SJSA1 (cell line): ENCODE results near the gene TMEM184A. TPM values are rescaled to one million over a fixed set of nuclear protein-coding genes. Genes with fewer than 3 reads are reported as not detected.

ENCODE experiments used
- DNase-seq, 2 experiments: peaks; one replicate each; pipeline ENCODE4 v3.0.0-alpha.2; 2015 to 2020; ENCODE audit warnings: low spot score in 2 of 2, low read depth in 1 of 2
- H3K27ac ChIP-seq: fragments of 250-450 bp; sonication (Bioruptor Pico); 2 replicates; pipeline ENCODE4 v1.5.1; 2020; ENCODE audit warnings: mild to moderate bottlenecking, moderate library complexity
- H3K27me3 ChIP-seq: fragments of 250-450 bp; sonication (Bioruptor Pico); replicated peaks from 2 replicates; pipeline ENCODE4 v1.5.1; 2020; ENCODE audit warnings: mild to moderate bottlenecking, moderate library complexity
- H3K36me3 ChIP-seq: fragments of 250-450 bp; sonication (Bioruptor Pico); 2 replicates; pipeline ENCODE4 v1.5.1; 2020; ENCODE audit warnings: mild to moderate bottlenecking
- H3K4me1 ChIP-seq: fragments of 250-450 bp; sonication (Bioruptor Pico); replicated peaks from 2 replicates; pipeline ENCODE4 v1.6.1; 2021; ENCODE audit warnings: mild to moderate bottlenecking
- H3K4me3 ChIP-seq: fragments of 250-450 bp; sonication (Bioruptor Pico); 2 replicates; pipeline ENCODE4 v1.5.1; 2020; ENCODE audit warnings: mild to moderate bottlenecking
- H3K9me3 ChIP-seq: fragments of 250-450 bp; sonication (Bioruptor Pico); replicated peaks from 2 replicates; pipeline ENCODE4 v1.5.1; 2020; ENCODE audit warnings: mild to moderate bottlenecking
- total RNA-seq: library from RNA; depleted of rRNA; stranded (reverse); fragments of >200 nt; shearing (Covaris generic); gene quantifications from 2 replicates; pipeline ENCODE4 v1.2.3, GENCODE V29; 2014; rRNA removed

Gene TMEM184A
- total RNA-seq, result 1.8 and 3.2 TPM in 2 replicates

DNA sequence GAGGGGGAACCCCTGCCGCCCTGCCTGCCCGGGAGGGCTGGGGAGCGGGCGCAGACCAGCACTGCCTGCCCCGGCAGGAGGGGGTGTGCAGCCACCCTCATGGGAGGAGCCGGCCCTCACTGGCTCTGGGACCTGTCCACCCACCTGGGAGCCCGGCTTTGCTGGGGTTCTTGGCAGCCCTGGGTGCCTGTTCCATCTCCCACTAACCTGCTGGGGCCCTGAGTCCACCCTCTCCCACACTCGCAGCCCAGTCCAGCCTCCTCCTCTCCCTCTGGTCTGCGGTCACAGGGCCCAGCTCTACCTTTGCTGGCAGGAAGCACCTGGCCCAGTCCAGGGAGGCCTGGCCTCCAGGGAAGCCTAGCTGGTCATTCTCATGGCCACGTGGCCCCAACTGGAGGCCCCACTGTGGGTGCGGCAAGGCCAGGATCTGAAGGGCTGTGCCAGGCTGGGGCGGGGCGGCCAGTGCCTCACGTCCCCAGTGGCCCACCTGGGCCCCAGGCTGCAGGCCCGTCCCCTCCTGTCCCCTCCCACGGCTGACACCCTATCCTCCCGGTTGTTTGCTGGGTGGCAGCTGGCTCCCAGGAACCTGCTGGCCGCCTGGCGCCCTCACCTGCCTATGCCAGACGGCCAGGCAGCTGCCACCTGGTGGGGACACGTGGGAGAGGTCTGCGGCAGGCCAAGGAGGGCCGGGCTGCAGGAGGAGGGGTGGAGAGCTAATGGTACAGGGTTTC lies at the start of gene TMEM184A:
Gene TMEM184A, minus strand, starts transcription at position 393 of the 731 bp plus-strand sequence. CDS start 721 bp downstream, outside the sequence.
- Histone ChIP-seq H3K4me3 (peak within 1 kb of the TSS; percentile 28), H3K27me3 (no peaks in the 10 kb centered on the region)

DNA sequence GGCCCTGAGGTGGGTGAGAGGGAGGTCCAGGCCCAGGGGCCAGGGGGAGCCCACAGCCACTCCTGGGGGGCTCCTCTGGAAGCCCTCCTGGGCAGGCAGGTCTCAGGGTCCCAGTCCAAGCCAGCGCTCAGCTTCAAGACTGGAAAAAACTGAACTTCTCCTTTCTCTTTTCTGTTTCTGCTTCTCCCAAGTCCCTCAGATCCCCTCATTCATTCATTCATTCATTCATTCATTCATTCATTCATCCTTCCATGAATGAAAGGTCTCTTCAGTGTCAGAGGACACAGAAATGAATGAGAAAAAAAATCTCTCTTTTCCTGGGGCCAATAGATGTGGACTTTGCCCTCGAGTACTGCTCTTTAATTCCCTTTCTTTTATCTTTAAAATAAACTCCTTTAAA lies 48.4 kb upstream of the TMEM184A start:
- Histone ChIP-seq H3K27me3 (peaks cover 18% of the 10 kb centered on the region; the same call in 1 of the 2 replicates), H3K4me1 (no peaks in the 10 kb centered on the region), H3K27ac (no peak overlapping the region), H3K4me3 (no peak overlapping the region), H3K36me3 (no peaks in the 10 kb centered on the region), H3K9me3 (no peaks in the 10 kb centered on the region)
- DNase-seq, result no peak

More for the DNA sequence above, at the start of gene TMEM184A:
- no peak for DNase-seq
- H3K36me3 ChIP-seq, result no peaks in the 10 kb centered on the region
- no peaks in the 10 kb centered on the region for H3K9me3 ChIP-seq
- H3K27ac ChIP-seq, result peak within 1 kb of the TSS; percentile 45
- peaks cover 24% of the 10 kb centered on the region for H3K4me1 ChIP-seq

DNA sequence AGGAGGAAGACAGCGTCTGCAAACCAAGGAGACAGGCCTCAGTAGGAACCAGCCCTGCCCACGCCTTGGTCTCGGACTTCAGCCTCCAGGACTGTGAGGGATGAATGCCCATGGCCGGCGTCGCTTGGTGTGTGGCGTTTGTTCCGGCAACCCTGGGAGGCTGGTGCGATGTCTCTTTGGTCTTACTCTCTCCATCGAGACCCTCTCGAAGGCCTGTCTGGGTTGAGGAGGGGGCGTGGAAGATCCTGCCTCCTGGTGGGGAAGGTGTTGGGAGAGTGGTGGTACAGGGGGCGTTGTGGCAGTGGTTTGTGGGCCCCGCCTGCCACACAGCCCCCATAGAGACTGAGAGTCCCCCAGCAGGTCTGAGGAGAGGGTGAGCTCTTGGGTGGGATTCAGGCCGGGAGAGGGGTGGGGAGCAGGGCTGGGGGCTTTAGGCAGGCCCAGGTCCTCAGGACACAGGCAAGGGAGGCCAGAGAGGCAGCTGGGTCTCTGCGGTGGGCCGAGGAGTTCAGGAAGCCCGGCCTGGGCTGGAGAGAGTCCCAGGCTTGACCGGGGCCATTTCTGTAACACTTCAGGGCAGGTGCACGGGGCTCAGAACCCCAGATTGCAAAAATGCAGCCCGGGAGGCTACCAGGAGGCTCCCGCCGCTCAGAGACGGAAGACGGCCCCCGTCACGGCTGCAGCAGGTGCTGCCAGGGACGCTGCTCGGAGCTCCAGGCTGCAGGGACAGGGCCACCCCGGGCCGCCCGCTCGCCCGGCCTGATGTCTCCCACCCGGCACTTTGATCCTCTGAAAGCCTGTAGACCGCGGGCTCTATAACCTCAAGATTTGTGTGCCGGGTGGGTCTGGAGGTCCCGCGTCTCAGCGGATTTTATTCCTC lies 47.6 kb upstream of the TMEM184A start:
- DNase-seq, result no peak

DNA sequence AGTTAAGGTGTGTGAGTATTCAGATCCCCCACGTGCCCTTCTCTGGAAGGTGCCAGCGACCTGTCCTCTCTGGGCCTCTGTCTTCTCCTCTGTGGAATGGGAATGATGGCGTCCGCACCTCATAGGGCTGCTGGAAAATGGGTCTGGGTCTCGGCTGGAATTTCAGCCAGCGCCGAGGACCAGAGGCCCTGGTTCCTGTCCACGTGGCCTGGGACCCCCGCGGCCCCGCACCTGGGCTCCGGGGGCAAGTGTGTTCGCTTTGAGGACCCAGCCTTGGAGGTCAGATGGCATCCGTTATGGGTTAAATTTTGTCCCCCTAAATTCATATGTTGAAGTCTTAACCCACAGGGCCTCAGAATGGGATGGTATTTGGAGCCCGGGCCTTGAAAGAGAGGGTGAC lies 46.4 kb upstream of the TMEM184A start:
- H3K4me3 ChIP-seq, result no peak overlapping the region
- no peaks in the 10 kb centered on the region for H3K4me1 ChIP-seq
- no peaks in the 10 kb centered on the region for H3K9me3 ChIP-seq
- DNase-seq, result no peak
- peaks cover 19% of the 10 kb centered on the region; the same call in 1 of the 2 replicates for H3K27me3 ChIP-seq
- no peaks in the 10 kb centered on the region for H3K36me3 ChIP-seq
- no peak overlapping the region for H3K27ac ChIP-seq

More for the DNA sequence above, 47.6 kb upstream of the TMEM184A start:
- Histone ChIP-seq H3K9me3 (no peaks in the 10 kb centered on the region), H3K27ac (no peak overlapping the region), H3K27me3 (peaks cover 18% of the 10 kb centered on the region; the same call in 1 of the 2 replicates), H3K36me3 (no peaks in the 10 kb centered on the region), H3K4me3 (no peak overlapping the region), H3K4me1 (no peaks in the 10 kb centered on the region)

DNA sequence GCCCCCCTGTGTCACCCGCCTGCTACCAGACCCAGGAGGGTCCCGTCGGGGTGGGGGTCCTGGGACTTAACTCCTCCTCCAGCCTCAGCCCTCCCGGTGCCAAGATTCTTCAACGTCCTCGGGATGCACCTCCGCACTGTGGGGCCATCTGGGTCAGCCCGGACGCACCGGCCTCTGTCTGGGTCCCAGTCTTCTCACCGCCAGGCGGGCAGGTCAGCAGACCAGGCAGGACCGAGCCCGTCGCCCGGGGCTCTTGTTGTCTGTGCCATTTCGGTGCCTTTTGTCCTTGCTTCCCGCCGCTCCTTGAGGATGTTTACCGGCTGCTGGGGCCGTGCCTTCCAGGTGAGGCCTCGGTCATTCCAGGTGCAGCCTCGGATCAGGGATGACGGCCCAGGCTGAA lies 46.0 kb upstream of the TMEM184A start:
- Histone ChIP-seq H3K4me1 (no peaks in the 10 kb centered on the region), H3K9me3 (no peaks in the 10 kb centered on the region), H3K4me3 (no peak overlapping the region), H3K27me3 (peaks cover 23% of the 10 kb centered on the region; the same call in 1 of the 2 replicates), H3K27ac (no peak overlapping the region), H3K36me3 (no peaks in the 10 kb centered on the region)
- no peak for DNase-seq

DNA sequence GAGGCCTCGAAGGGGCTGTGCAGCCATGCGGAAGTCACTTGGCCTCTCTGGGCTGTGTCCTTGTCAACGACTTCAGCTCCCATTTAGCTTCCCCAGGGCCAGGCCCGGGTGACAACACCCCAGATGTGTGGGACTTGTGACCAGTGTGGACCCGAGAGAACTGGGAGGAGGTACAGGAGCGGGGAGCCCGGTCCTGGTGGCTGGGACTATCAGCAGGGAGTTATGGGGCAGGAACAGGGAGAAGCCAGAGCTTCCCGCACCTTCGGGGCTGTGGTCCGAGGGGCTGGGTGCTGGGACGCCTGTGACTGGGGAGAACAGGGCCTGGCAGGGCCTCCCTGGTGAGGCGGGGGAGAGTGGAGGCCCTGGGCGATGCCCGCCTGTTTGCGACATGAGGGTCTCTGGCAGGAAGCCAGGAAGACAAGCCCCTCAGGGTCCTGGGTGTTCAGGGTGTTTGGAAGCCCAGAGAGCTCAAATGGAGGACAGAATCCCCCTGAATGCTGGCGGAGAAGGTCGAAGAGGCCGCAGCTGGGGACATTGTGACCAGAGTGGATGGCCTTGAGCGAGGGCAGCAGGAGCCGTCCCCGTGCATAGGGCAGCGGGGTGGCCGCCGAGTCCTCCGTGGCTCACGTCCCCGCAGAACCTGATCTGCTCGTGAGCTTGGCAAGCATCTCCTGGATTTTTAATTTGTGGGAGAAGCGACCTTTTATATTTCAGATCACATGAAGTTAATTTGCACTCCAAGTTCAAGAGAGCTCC lies 43.8 kb upstream of the TMEM184A start:
- no peaks in the 10 kb centered on the region for H3K36me3 ChIP-seq
- no peak overlapping the region for H3K4me3 ChIP-seq
- H3K9me3 ChIP-seq, result no peaks in the 10 kb centered on the region
- H3K27ac ChIP-seq, result no peak overlapping the region
- no peaks in the 10 kb centered on the region for H3K4me1 ChIP-seq
- DNase-seq, result no peak
- peaks cover 26% of the 10 kb centered on the region; the same call in 1 of the 2 replicates for H3K27me3 ChIP-seq

DNA sequence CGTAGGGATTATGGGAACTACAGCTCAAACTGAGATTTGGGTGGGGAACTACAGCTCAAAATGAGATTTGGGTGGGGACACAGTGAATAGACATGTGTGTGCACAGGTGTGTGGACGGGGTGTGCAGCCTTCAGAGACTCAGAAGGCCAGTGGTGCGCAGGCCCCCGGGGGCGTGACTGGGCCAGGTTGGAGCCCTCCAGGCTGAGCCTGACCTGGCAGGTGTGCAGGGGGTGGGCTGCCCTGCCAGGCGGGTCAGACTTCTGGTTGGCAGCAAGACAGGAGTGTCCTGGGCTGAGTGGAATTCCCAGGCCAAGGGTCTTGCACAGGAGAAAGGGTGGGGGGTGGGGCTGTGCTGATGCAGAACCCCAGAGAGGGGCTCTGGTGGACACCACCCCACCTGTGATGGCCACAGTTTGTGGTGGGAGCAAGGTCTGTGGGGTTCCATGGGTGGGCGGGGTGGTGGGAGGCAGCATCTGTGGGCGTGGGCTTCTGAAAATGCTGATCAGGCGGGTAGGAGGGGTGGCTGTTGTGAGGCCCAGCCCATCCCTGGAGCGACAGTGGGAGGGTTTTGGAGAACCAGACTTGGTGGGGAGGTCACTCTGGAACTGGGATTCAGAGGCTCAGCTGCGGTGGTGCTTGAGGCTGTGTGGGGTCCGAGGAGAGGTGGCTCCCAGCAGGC lies 43.1 kb upstream of the TMEM184A start:
- Histone ChIP-seq H3K4me3 (no peak overlapping the region), H3K27ac (no peak overlapping the region), H3K4me1 (no peaks in the 10 kb centered on the region), H3K9me3 (no peaks in the 10 kb centered on the region), H3K36me3 (no peaks in the 10 kb centered on the region), H3K27me3 (peaks cover 22% of the 10 kb centered on the region; the same call in 1 of the 2 replicates)
- no peak for DNase-seq

DNA sequence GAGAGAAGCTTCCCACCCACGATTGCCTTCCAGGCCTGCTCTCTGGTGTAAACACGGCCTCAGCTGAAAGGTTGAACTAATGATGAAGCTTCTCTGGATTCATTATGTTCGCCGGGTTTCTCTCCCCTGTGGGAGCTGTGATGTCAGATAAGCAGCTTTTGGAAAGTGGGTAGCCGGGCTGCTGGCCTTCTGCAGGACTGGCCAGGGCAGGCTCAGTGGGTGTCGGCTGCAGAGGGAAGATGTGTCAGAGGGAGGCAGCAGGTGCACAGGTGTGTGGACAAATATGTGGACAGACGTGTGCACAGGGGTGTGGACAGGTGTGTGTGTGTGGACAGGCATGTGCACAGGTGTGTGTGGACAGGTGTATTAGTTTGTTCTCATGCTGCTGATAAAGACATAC lies 42.3 kb upstream of the TMEM184A start:
- no peak overlapping the region for H3K4me3 ChIP-seq
- DNase-seq, result no peak
- no peak overlapping the region for H3K27ac ChIP-seq
- H3K9me3 ChIP-seq, result no peaks in the 10 kb centered on the region
- H3K36me3 ChIP-seq, result no peaks in the 10 kb centered on the region
- peaks cover 17% of the 10 kb centered on the region; the same call in 1 of the 2 replicates for H3K27me3 ChIP-seq
- no peaks in the 10 kb centered on the region for H3K4me1 ChIP-seq

DNA sequence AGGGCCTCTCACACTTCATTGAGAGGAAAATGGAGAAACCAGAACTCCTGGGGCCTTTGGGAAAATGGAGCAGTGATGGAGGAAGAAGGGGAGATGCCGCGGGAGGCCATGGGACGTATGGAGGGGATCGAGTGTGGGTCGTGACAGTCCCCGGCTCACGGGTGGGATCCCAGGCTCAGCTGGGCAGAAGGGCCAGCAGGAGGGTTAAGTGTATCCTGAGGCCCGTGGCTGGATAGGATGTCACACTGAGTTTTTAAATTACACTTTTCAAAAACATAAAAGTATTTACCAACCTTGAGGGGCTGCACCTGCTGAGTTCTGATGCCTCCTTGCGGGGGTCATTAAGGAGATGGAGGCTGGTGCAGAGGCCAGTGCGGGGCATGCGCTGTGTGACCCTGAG lies 41.8 kb upstream of the TMEM184A start:
- DNase-seq, result no peak

DNA sequence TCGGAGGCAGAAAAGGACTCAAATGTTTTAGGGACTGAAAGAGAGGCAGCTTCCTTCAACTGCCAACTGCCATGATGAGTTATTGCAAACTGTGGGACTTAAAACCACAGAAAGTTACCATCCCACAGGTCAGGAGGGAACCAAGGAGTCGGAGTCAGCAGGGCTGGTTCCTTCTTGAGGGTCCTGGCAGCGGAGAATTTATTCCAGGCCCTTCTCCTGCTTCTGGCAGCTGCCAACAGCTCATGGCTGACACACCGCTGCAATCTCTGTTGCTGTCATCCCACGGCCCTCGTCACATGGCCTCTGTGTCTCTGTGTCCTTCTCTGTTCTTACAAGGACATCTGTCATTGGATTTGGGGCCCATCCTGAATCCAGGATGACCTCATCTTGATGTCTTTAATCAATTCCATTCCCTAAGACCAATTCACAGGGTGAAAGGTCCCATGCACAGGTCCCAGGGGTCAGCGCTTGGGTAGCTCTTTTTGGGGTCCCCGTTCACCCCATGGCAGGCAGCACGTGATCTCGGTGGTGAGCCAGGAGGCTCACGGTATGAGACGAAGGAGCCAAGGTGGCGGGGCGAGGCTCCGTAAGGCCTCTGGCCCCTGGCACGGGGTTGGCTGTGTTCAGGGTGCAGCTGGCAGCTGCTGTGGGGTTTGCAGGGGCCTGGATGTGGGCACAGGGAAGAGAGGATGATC lies 41.2 kb upstream of the TMEM184A start:
- Histone ChIP-seq H3K9me3 (no peaks in the 10 kb centered on the region), H3K36me3 (no peaks in the 10 kb centered on the region), H3K4me1 (no peaks in the 10 kb centered on the region), H3K27ac (no peak overlapping the region), H3K4me3 (no peak overlapping the region), H3K27me3 (peaks cover 20% of the 10 kb centered on the region)
- DNase-seq, result no peak

More for the DNA sequence above, 41.8 kb upstream of the TMEM184A start:
- no peak overlapping the region for H3K4me3 ChIP-seq
- peaks cover 17% of the 10 kb centered on the region; the same call in 1 of the 2 replicates for H3K27me3 ChIP-seq
- H3K36me3 ChIP-seq, result no peaks in the 10 kb centered on the region
- H3K4me1 ChIP-seq, result no peaks in the 10 kb centered on the region
- no peaks in the 10 kb centered on the region for H3K9me3 ChIP-seq
- H3K27ac ChIP-seq, result no peak overlapping the region

DNA sequence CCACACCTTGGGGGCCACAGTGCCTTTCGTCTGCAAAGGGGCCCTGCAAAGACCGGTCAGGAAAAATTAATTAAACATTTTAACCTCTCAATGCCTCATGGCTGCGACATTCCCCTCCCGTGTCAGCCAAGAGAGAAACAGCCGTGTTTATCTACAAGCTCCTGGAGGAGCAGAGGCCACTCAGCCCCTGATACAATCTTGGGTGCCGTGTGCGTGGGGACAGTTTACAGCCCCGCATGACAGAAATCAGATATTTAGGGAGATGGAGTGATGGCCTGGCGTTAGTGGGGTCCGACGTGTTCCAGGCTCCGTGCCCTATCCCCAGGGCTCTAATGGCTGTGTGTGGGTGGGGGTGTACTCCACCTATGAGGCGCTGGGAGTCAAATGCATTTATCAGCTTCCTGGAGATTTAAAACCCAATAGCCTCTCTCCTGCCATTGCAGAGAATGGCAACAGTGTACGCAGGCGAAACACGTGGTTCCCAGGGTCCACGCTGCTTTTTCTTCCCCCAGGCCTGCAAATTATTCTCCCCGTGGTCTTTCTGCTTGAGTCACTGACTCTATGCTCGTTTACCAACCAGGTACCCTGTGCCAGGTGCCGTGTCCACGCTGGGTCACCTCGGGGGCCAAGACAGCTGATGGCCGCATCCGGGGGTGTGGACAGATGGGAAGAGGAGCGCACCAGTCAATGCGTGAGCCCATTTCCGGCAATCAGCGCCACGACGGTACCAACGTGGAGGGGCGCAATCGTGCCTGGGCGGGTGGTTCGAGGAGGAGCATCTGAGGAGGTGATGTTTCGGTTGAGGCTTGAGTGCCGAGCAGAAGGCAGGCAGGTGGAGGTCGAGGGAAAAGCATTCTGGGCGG lies 40.4 kb upstream of the TMEM184A start:
- H3K27ac ChIP-seq, result no peak overlapping the region
- no peaks in the 10 kb centered on the region for H3K36me3 ChIP-seq
- H3K27me3 ChIP-seq, result peaks cover 28% of the 10 kb centered on the region
- no peak overlapping the region for H3K4me3 ChIP-seq
- H3K9me3 ChIP-seq, result no peaks in the 10 kb centered on the region
- no peak for DNase-seq
- no peaks in the 10 kb centered on the region for H3K4me1 ChIP-seq

DNA sequence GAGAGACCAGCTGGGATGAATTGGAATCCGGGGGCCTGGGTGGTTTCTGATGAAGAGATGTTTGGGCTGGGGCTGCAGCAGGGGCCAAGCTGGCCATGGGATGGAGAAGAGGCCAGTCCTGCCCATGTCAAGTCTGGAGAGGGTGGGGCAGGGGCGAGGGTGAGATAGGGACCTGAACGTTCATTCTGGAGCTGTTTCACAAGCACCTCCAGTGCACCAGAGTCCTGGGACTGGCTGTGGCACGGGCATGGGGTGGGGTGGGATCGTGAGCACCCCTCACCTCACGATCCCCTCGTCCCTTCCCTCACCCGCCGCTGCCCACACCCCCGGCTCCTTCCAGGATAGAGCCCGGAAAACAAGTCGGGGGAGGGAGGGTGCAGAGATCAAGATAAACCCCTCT lies 39.6 kb upstream of the TMEM184A start:
- Histone ChIP-seq H3K4me3 (no peak overlapping the region), H3K9me3 (no peaks in the 10 kb centered on the region), H3K4me1 (no peaks in the 10 kb centered on the region), H3K27me3 (peaks cover 26% of the 10 kb centered on the region), H3K36me3 (no peaks in the 10 kb centered on the region), H3K27ac (no peak overlapping the region)
- no peak for DNase-seq
